ENCODE data around the gene PPP1R13B. TPM values are rescaled to one million over a fixed set of nuclear protein-coding genes. Genes with fewer than 3 reads are reported as not detected.

PPP1R13B gene
- total and polyA plus RNA-seq, 7 donors, result 8.6 to 26.9 (median 9.9) TPM

- H3K4me3 ChIP-seq, result no peak overlapping the region
- no peaks in the 10 kb centered on the region for H3K36me3 ChIP-seq
- intact Hi-C loops (cut with DNase I), result no loop called here
- no peak for DNase-seq
- peaks cover 0 to 34% (median 33%) of the 10 kb centered on the region in 4 donors for H3K4me1 ChIP-seq
- WGBS, 2 donors, result 90 to 92% methylated on average over 9 of the region's 9 CpGs
- H3K9me3 ChIP-seq, result no peaks in the 10 kb centered on the region
- no peak overlapping the region for H3K27ac ChIP-seq
- no peak for TF ChIP-seq CTCF (IDR thresholded peaks at IDR 0.05)
- TF ChIP-seq EP300 (IDR thresholded peaks at IDR 0.05), result no peak
- H3K27me3 ChIP-seq, result no peaks in the 10 kb centered on the region
These were observed 37.5 kb upstream of the PPP1R13B start for GRCh38 chr14:103884854-103885253.

DNA sequence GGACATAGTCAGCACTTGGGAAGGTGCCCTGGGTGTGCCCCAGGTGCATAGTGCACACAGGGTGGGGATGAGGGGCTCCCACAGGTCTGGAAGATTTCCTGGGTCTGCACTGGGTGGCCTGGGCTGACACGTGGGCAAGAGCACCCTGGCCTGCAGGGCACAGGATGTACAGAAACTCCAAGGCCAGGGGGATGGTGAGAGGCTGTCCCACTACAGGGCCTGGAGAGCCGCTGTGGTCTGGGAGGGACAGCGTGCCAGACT, 35.8 kb upstream of the PPP1R13B start:
- no peaks in the 10 kb centered on the region for H3K27me3 ChIP-seq
- no peak overlapping the region for H3K4me3 ChIP-seq
- no peak for DNase-seq
- H3K27ac ChIP-seq, result peak overlapping the region in 1 of 4 donors; percentile 46
- peaks cover 0 to 39% (median 37%) of the 10 kb centered on the region in 4 donors for H3K4me1 ChIP-seq
- no peaks in the 10 kb centered on the region for H3K36me3 ChIP-seq
- 61 to 80% methylated on average over 3 of the region's 3 CpGs for WGBS, 2 donors
- TF ChIP-seq POLR2A (IDR thresholded peaks at IDR 0.05) (no peak), POLR2AphosphoS5 (IDR thresholded peaks at IDR 0.05) (no peak), CTCF (IDR thresholded peaks at IDR 0.05) (no peak), EP300 (IDR thresholded peaks at IDR 0.05) (no peak)
- no peaks in the 10 kb centered on the region for H3K9me3 ChIP-seq
- intact Hi-C loops (cut with DNase I), result no loop called here

- no peaks in the 10 kb centered on the region for H3K36me3 ChIP-seq
- intact Hi-C loops (cut with DNase I), result no loop called here
- H3K27ac ChIP-seq, result peak overlapping the region in 3 of 4 donors; percentile 38 to 68 (median 46)
These were observed 35.3 kb upstream of the PPP1R13B start for GRCh38 chr14:103882503-103883262.

GRCh38 chr14:103881268-103882201, 34.2 kb upstream of the PPP1R13B start:
- intact Hi-C loops (cut with DNase I), result no loop called here
- TF ChIP-seq CTCF (IDR thresholded peaks at IDR 0.05) (no peak), POLR2A (IDR thresholded peaks at IDR 0.05) (no peak), EP300 (IDR thresholded peaks at IDR 0.05) (no peak), POLR2AphosphoS5 (IDR thresholded peaks at IDR 0.05) (no peak)
- Histone ChIP-seq H3K9me3 (no peaks in the 10 kb centered on the region), H3K4me1 (peaks cover 0 to 39% (median 37%) of the 10 kb centered on the region in 4 donors), H3K4me3 (no peak overlapping the region), H3K27me3 (no peaks in the 10 kb centered on the region), H3K27ac (peak overlapping the region; percentile 38 to 73 (median 57)), H3K36me3 (no peaks in the 10 kb centered on the region)
- no peak for DNase-seq
- WGBS, 2 donors, result 71 to 80% methylated on average over 31 of the region's 31 CpGs

More at GRCh38 chr14:103882503-103883262, 35.3 kb upstream of the PPP1R13B start:
- no peak overlapping the region for H3K4me3 ChIP-seq
- WGBS, 2 donors, result 71 to 79% methylated on average over 20 of the region's 20 CpGs
- H3K9me3 ChIP-seq, result no peaks in the 10 kb centered on the region
- TF ChIP-seq POLR2AphosphoS5 (IDR thresholded peaks at IDR 0.05), result peak; percentile 30 to 80 (median 58)
- no peak for TF ChIP-seq POLR2A (IDR thresholded peaks at IDR 0.05)
- DNase-seq, result no peak
- peaks cover 0 to 39% (median 37%) of the 10 kb centered on the region in 4 donors for H3K4me1 ChIP-seq
- no peaks in the 10 kb centered on the region for H3K27me3 ChIP-seq
